Lower leg skin (tissue), 3 donors: ENCODE results near the gene TFRC.

ENCODE experiments used
- POLR2A ChIP-seq, 2 donors: fragments of 450-650 bp; IDR thresholded peaks; one replicate each; pipeline ENCODE4 v1.6.1; 2016 to 2017; ENCODE audit warnings: antibody characterized with exemption in 2 of 2, mild to moderate bottlenecking in 1 of 2, moderate library complexity in 1 of 2
- TF ChIP-seq, protein P1 (sequence below), 3 donors: fragments of 450-650 bp; IDR thresholded peaks; one replicate each; pipeline ENCODE4 v1.5.1; 2016; ENCODE audit warnings: antibody characterized with exemption in 3 of 3, mild to moderate bottlenecking in 3 of 3, moderate library complexity in 2 of 3

GRCh38 chr3:196051282-196052076, 30.4 kb downstream of the TFRC start:
- TF ChIP-seq, protein P1, sequence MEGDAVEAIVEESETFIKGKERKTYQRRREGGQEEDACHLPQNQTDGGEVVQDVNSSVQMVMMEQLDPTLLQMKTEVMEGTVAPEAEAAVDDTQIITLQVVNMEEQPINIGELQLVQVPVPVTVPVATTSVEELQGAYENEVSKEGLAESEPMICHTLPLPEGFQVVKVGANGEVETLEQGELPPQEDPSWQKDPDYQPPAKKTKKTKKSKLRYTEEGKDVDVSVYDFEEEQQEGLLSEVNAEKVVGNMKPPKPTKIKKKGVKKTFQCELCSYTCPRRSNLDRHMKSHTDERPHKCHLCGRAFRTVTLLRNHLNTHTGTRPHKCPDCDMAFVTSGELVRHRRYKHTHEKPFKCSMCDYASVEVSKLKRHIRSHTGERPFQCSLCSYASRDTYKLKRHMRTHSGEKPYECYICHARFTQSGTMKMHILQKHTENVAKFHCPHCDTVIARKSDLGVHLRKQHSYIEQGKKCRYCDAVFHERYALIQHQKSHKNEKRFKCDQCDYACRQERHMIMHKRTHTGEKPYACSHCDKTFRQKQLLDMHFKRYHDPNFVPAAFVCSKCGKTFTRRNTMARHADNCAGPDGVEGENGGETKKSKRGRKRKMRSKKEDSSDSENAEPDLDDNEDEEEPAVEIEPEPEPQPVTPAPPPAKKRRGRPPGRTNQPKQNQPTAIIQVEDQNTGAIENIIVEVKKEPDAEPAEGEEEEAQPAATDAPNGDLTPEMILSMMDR (IDR thresholded peaks at IDR 0.05), result no peak
- no peak for TF ChIP-seq POLR2A (IDR thresholded peaks at IDR 0.05)
